ENCODE results near the gene GABPB1.

GRCh38 chr15:50257332-50257731, 97.7 kb downstream of the GABPB1 start:
- no peak for TF ChIP-seq POLR2A (IDR thresholded peaks at IDR 0.05)
- no peak for TF ChIP-seq CTCF (IDR thresholded peaks at IDR 0.05)
- TF ChIP-seq EP300 (IDR thresholded peaks at IDR 0.05) = no peak

Measured in stomach (tissue), 4 donors.